ENCODE results near the gene KATNAL1.

KATNAL1 gene

GRCh38 chr13:30312904-30313303 is 5.6 kb upstream of the KATNAL1 start:
- in situ Hi-C loops (cut with MboI; ENCODE audit: low pct_unique_long_range_greater_than_20kb, low sequenced_read_pairs, unreplicated experiment), result no loop called here
- TF ChIP-seq CTCF (IDR thresholded peaks at IDR 0.05; ENCODE audit: extremely low read depth, insufficient read depth, missing control alignments), result no peak
- DNase-seq (ENCODE audit: low spot score), result no peak

DNA sequence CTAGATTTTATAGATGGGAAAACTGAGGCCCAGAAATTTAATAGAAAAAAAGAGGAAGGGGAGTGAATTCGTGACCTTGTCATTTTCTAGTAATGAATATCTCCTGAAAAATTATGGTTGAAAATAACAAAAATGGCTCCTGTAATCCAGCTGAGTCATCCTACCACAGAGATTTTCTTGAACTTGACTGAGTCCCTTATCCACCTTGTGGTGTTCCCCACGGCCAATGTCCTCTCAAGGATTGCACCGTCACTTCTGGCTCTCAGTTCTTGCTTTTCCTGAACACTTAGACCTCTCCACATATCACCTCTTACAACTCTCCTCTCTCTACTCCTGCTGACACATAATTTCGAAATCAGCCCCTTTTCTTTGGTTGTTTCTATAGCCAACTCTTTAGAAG is 1.2 kb upstream of the KATNAL1 start:
- no peak for TF ChIP-seq CTCF (IDR thresholded peaks at IDR 0.05; ENCODE audit: extremely low read depth, insufficient read depth, missing control alignments)
- peak; percentile 28 for DNase-seq (ENCODE audit: low spot score)
- in situ Hi-C loops (cut with MboI; ENCODE audit: low pct_unique_long_range_greater_than_20kb, low sequenced_read_pairs, unreplicated experiment), result no loop called here

- DNase-seq (ENCODE audit: low spot score), result no peak
- no peak for TF ChIP-seq CTCF (IDR thresholded peaks at IDR 0.05; ENCODE audit: extremely low read depth, insufficient read depth, missing control alignments)
- in situ Hi-C loops (cut with MboI; ENCODE audit: low pct_unique_long_range_greater_than_20kb, low sequenced_read_pairs, unreplicated experiment), result no loop called here
These were observed 580 bp upstream of the KATNAL1 start for GRCh38 chr13:30307971-30308290.

GRCh38 chr13:30306762-30307193 is 573 bp downstream of the KATNAL1 start:
- in situ Hi-C loops (cut with MboI; ENCODE audit: low pct_unique_long_range_greater_than_20kb, low sequenced_read_pairs, unreplicated experiment), result no loop called here
- peak; percentile 91 for DNase-seq (ENCODE audit: low spot score)
- no peak for TF ChIP-seq CTCF (IDR thresholded peaks at IDR 0.05; ENCODE audit: extremely low read depth, insufficient read depth, missing control alignments)

DNA sequence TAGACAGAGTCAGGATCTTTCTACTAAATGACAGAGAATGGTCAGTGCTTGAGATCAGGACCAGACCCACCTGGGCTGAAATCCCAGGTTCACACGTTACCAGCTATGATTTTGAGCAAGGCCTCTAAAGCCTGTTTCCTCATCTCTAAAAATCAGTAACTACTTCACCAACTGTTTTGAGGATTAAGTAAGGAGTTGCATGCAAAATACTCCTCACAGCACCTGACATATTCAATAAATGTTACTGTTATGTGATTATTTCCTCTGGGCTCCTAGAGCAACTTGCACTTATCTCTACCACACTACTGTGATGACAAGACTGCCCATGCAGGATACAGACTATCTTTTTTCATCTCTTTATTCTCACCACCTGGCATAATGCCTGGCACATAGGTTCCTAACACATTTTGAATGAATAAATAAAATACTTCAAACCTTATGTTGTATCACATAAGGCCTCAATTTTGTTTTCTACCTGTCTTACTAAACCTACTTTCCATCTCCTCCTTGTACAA is 1.8 kb downstream of the KATNAL1 start:
- DNase-seq (ENCODE audit: low spot score), result no peak
- in situ Hi-C loops (cut with MboI; ENCODE audit: low pct_unique_long_range_greater_than_20kb, low sequenced_read_pairs, unreplicated experiment), result no loop called here
- no peak for TF ChIP-seq CTCF (IDR thresholded peaks at IDR 0.05; ENCODE audit: extremely low read depth, insufficient read depth, missing control alignments)

DNA sequence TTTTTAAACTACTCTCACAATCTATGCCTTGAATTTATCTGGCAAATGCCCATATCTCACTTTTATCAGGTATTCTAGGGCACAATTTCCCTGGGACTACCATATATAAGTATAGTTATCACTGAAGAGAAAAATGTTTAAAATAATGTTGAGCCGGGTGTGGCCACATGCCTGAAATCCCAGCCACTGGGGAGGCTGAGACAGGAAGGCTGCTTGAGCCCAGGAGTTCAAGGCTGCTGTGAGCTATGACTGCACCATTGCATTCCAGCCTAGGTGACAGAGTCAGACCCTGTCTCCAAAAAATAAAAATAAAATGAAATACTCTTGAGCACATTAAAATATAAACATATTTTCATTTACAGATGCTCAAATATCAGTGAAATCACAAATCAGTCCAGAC is 4.1 kb downstream of the KATNAL1 start:
- no peak for DNase-seq (ENCODE audit: low spot score)
- in situ Hi-C loops (cut with MboI; ENCODE audit: low pct_unique_long_range_greater_than_20kb, low sequenced_read_pairs, unreplicated experiment), result no loop called here
- TF ChIP-seq CTCF (IDR thresholded peaks at IDR 0.05; ENCODE audit: extremely low read depth, insufficient read depth, missing control alignments), result no peak

DNA sequence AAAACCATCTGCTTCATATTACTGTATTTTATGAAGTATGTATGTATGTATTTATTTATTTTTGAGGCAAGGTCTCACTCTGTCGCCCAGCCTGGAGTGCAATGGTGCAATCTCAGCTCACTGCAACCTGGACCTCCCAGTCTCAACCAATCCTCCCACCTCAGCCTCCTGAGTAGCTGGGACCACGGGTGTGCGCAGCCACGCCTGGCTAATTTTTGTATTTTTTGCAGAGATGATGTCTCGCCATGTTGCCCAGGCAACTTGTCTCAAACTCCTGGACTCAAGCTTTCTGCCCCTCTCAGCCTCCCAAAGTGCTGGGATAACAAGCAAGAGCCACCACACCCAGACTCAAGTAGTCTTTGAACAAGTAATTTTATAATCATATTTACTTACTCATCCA is 5.5 kb downstream of the KATNAL1 start:
- no peak for TF ChIP-seq CTCF (IDR thresholded peaks at IDR 0.05; ENCODE audit: extremely low read depth, insufficient read depth, missing control alignments)
- no peak for DNase-seq (ENCODE audit: low spot score)
- in situ Hi-C loops (cut with MboI; ENCODE audit: low pct_unique_long_range_greater_than_20kb, low sequenced_read_pairs, unreplicated experiment), result no loop called here
